Measurements from ENCODE around the gene PUM1.

DNA sequence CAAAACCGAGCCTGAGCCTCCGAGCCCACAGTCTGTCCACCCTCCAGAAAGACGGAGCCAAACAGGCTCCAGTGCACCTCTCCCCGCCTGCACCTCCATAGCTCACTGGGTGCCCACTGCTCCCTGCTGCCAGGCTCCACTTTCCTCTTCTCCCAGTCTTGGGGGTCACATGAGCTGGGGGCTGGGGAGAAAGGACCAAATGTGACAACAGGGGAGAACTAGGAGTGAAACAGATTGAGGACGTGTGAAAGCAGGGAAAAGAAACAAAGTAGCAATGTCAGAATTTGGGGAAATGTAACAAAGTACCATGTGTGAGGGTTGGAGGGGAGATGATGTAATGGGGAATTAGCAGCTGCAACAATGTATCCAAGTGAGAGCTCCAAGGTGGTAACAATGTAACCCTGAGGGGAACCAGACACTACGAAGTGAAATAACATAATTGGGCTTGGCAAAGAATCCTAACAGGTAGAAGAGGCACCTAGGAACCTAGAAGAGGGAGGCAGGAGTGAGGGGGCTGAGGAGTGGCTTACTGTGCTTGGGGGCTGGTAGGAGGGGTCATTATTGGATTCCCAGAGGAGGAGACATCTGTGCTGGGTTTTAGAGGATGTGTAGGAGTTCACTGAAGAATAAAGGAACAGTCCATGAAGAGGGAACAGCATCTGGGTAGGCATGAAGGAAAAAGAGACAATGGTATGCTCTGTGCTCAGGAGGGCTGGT, 169.4 kb downstream of the PUM1 start:
- TF ChIP-seq, protein P1, sequence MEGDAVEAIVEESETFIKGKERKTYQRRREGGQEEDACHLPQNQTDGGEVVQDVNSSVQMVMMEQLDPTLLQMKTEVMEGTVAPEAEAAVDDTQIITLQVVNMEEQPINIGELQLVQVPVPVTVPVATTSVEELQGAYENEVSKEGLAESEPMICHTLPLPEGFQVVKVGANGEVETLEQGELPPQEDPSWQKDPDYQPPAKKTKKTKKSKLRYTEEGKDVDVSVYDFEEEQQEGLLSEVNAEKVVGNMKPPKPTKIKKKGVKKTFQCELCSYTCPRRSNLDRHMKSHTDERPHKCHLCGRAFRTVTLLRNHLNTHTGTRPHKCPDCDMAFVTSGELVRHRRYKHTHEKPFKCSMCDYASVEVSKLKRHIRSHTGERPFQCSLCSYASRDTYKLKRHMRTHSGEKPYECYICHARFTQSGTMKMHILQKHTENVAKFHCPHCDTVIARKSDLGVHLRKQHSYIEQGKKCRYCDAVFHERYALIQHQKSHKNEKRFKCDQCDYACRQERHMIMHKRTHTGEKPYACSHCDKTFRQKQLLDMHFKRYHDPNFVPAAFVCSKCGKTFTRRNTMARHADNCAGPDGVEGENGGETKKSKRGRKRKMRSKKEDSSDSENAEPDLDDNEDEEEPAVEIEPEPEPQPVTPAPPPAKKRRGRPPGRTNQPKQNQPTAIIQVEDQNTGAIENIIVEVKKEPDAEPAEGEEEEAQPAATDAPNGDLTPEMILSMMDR (IDR thresholded peaks at IDR 0.05), result no peak
- no peak for TF ChIP-seq POLR2A (IDR thresholded peaks at IDR 0.05)

All from right lobe of liver (tissue), 4 donors.